IPS-18a (cell line): ENCODE data around the gene GPR78.
A peak's percentile ranks its signal among the peaks of the same experiment; 100 is the strongest.

Experiments used
- H3K27ac ChIP-seq: one replicate; pipeline ENCODE4 v1.5.1; 2013; ENCODE audit warnings: low read length
- H3K27me3 ChIP-seq: one replicate; pipeline ENCODE4 v1.6.1; 2013; ENCODE audit warnings: mild to moderate bottlenecking, low read length; ENCODE audit not compliant: control insufficient read depth, insufficient read depth
- H3K36me3 ChIP-seq: one replicate; pipeline ENCODE4 v1.6.1; 2013; ENCODE audit warnings: low read depth, low read length; ENCODE audit not compliant: control insufficient read depth
- H3K4me1 ChIP-seq: one replicate; pipeline ENCODE4 v1.6.1; 2013; ENCODE audit warnings: low read depth, low read length; ENCODE audit not compliant: control insufficient read depth
- H3K4me3 ChIP-seq: one replicate; pipeline ENCODE4 v1.5.1; 2013; ENCODE audit warnings: low read length
- H3K9ac ChIP-seq: one replicate; pipeline ENCODE4 v1.6.1; 2013; ENCODE audit warnings: mild to moderate bottlenecking, low read length, moderate library complexity
- H3K9me3 ChIP-seq: one replicate; pipeline ENCODE4 v1.6.1; 2013; ENCODE audit warnings: low read depth, low read length; ENCODE audit not compliant: control insufficient read depth

The GPR78 gene

GRCh38 chr4:8557151-8558076 lies 22.8 kb upstream of the GPR78 start:
- Histone ChIP-seq H3K27me3 (no peaks in the 10 kb centered on the region), H3K4me3 (no peak overlapping the region), H3K4me1 (peaks cover 6% of the 10 kb centered on the region), H3K9ac (no peak overlapping the region), H3K36me3 (no peaks in the 10 kb centered on the region), H3K9me3 (no peaks in the 10 kb centered on the region), H3K27ac (no peak overlapping the region)

- H3K27me3 ChIP-seq: no peaks in the 10 kb centered on the region
- H3K36me3 ChIP-seq: no peaks in the 10 kb centered on the region
- no peak overlapping the region for H3K27ac ChIP-seq
- no peak overlapping the region for H3K9ac ChIP-seq
- no peaks in the 10 kb centered on the region for H3K9me3 ChIP-seq
- no peak overlapping the region for H3K4me3 ChIP-seq
- peaks cover 6% of the 10 kb centered on the region for H3K4me1 ChIP-seq
These were observed 21.9 kb upstream of the GPR78 start for GRCh38 chr4:8558080-8558960.

GRCh38 chr4:8559011-8559410 lies 21.2 kb upstream of the GPR78 start:
- Histone ChIP-seq H3K36me3 (no peaks in the 10 kb centered on the region), H3K27ac (no peak overlapping the region), H3K4me1 (peaks cover 6% of the 10 kb centered on the region), H3K9me3 (no peaks in the 10 kb centered on the region), H3K4me3 (no peak overlapping the region), H3K27me3 (no peaks in the 10 kb centered on the region), H3K9ac (no peak overlapping the region)

GRCh38 chr4:8559524-8560264 lies 20.5 kb upstream of the GPR78 start:
- Histone ChIP-seq H3K9me3 (no peaks in the 10 kb centered on the region), H3K4me1 (peaks cover 6% of the 10 kb centered on the region), H3K27ac (no peak overlapping the region), H3K36me3 (no peaks in the 10 kb centered on the region), H3K27me3 (no peaks in the 10 kb centered on the region), H3K9ac (no peak overlapping the region), H3K4me3 (no peak overlapping the region)

GRCh38 chr4:8560265-8561047 lies 19.7 kb upstream of the GPR78 start:
- Histone ChIP-seq H3K4me1 (peaks cover 6% of the 10 kb centered on the region), H3K27me3 (no peaks in the 10 kb centered on the region), H3K36me3 (no peaks in the 10 kb centered on the region), H3K9me3 (no peaks in the 10 kb centered on the region), H3K9ac (no peak overlapping the region), H3K4me3 (no peak overlapping the region), H3K27ac (no peak overlapping the region)

GRCh38 chr4:8564595-8564994 lies 15.6 kb upstream of the GPR78 start:
- H3K4me3 ChIP-seq: no peak overlapping the region
- H3K36me3 ChIP-seq: no peaks in the 10 kb centered on the region
- no peak overlapping the region for H3K9ac ChIP-seq
- H3K27ac ChIP-seq: no peak overlapping the region
- no peaks in the 10 kb centered on the region for H3K27me3 ChIP-seq
- peaks cover 20% of the 10 kb centered on the region for H3K4me1 ChIP-seq
- H3K9me3 ChIP-seq: no peaks in the 10 kb centered on the region

- H3K27ac ChIP-seq: peak overlapping the region; percentile 86
- H3K9ac ChIP-seq: peak overlapping the region; percentile 48
- no peaks in the 10 kb centered on the region for H3K27me3 ChIP-seq
- no peaks in the 10 kb centered on the region for H3K36me3 ChIP-seq
- H3K4me1 ChIP-seq: peaks cover 15% of the 10 kb centered on the region
- no peaks in the 10 kb centered on the region for H3K9me3 ChIP-seq
- peak overlapping the region; percentile 40 for H3K4me3 ChIP-seq
These were observed 12.0 kb upstream of the GPR78 start for GRCh38 chr4:8568068-8568668.

- H3K27ac ChIP-seq: no peak overlapping the region
- no peaks in the 10 kb centered on the region for H3K36me3 ChIP-seq
- H3K4me1 ChIP-seq: peaks cover 15% of the 10 kb centered on the region
- H3K9ac ChIP-seq: no peak overlapping the region
- no peaks in the 10 kb centered on the region for H3K9me3 ChIP-seq
- H3K27me3 ChIP-seq: no peaks in the 10 kb centered on the region
- no peak overlapping the region for H3K4me3 ChIP-seq
These were observed 10.0 kb upstream of the GPR78 start for GRCh38 chr4:8570201-8570600.

- Histone ChIP-seq H3K36me3 (no peaks in the 10 kb centered on the region), H3K4me3 (no peak overlapping the region), H3K9me3 (no peaks in the 10 kb centered on the region), H3K27me3 (peaks cover under 1% of the 10 kb centered on the region), H3K9ac (no peak overlapping the region), H3K27ac (no peak overlapping the region), H3K4me1 (peaks cover 14% of the 10 kb centered on the region)
These were observed 8.2 kb upstream of the GPR78 start for GRCh38 chr4:8571702-8572685.

GRCh38 chr4:8573266-8573665 lies 6.9 kb upstream of the GPR78 start:
- H3K27ac ChIP-seq: no peak overlapping the region
- H3K9me3 ChIP-seq: no peaks in the 10 kb centered on the region
- H3K36me3 ChIP-seq: no peaks in the 10 kb centered on the region
- peaks cover 12% of the 10 kb centered on the region for H3K27me3 ChIP-seq
- H3K4me3 ChIP-seq: no peak overlapping the region
- H3K4me1 ChIP-seq: peaks cover 1% of the 10 kb centered on the region
- H3K9ac ChIP-seq: no peak overlapping the region
